Hepatocyte (in vitro differentiated cells): ENCODE results near the gene LYRM4. TPM values are rescaled to one million over a fixed set of nuclear protein-coding genes. Genes with fewer than 3 reads are reported as not detected.

Experiments
- DNase-seq: peaks from one replicate; pipeline ENCODE4 v3.0.0-alpha.2; 2016; ENCODE audit warnings: low spot score
- H2AFZ ChIP-seq: fragments of 200-600 bp; sonication (generic); 2 replicates; pipeline ENCODE4 v1.6.0; 2016; ENCODE audit warnings: antibody characterized with exemption, mild to moderate bottlenecking
- H3K27ac ChIP-seq: fragments of 200-600 bp; sonication (generic); 2 replicates; pipeline ENCODE4 v1.5.1; 2016; ENCODE audit warnings: mild to moderate bottlenecking
- H3K27me3 ChIP-seq: fragments of 200-600 bp; sonication (generic); 2 replicates; pipeline ENCODE4 v1.6.1; 2016
- H3K36me3 ChIP-seq: fragments of 200-600 bp; sonication (generic); replicated peaks from 2 replicates; pipeline ENCODE4 v1.5.1; 2016; ENCODE audit warnings: low read depth; ENCODE audit not compliant: insufficient read depth
- H3K4me1 ChIP-seq: fragments of 200-600 bp; sonication (generic); 2 replicates; pipeline ENCODE4 v1.5.1; 2016; ENCODE audit warnings: mild to moderate bottlenecking, moderate library complexity; ENCODE audit not compliant: insufficient read depth
- H3K4me2 ChIP-seq: fragments of 200-600 bp; sonication (generic); 2 replicates; pipeline ENCODE4 v1.6.0; 2016
- H3K4me3 ChIP-seq: fragments of 200-600 bp; sonication (generic); 2 replicates; pipeline ENCODE4 v1.5.1; 2016; ENCODE audit warnings: mild to moderate bottlenecking
- H3K79me2 ChIP-seq: fragments of 200-600 bp; sonication (generic); 2 replicates; pipeline ENCODE4 v1.6.0; 2017; ENCODE audit warnings: mild to moderate bottlenecking
- H3K9me2 ChIP-seq: fragments of 200-600 bp; sonication (generic); replicated peaks from 2 replicates; pipeline ENCODE4 v1.6.0; 2017; ENCODE audit warnings: mild to moderate bottlenecking; ENCODE audit not compliant: insufficient read depth
- H3K9me3 ChIP-seq: fragments of 200-600 bp; sonication (generic); 2 replicates; pipeline ENCODE4 v1.5.1; 2016; ENCODE audit warnings: low read depth, mild to moderate bottlenecking
- H4K20me1 ChIP-seq: fragments of 200-600 bp; sonication (generic); 2 replicates; pipeline ENCODE4 v1.6.0; 2016; ENCODE audit warnings: mild to moderate bottlenecking; ENCODE audit not compliant: insufficient read depth, poor library complexity, severe bottlenecking
- EZH2 ChIP-seq: fragments of 200-600 bp; sonication (generic); IDR thresholded peaks from 2 replicates; pipeline ENCODE4 v1.6.1; 2016; ENCODE audit warnings: antibody characterized with exemption, mild to moderate bottlenecking, borderline replicate concordance
- EZH2phosphoT487 ChIP-seq: fragments of 200-600 bp; sonication (generic); IDR thresholded peaks from one replicate; pipeline ENCODE4 v1.6.1; 2018; ENCODE audit warnings: antibody characterized with exemption, mild to moderate bottlenecking, low read depth, moderate library complexity; ENCODE audit not compliant: unreplicated experiment, severe bottlenecking
- WGBS: methylation state at CpG from one replicate; pipeline ENCODE4 v1.1.6; 2016; ENCODE audit warnings: low lambda C conversion rate; ENCODE audit errors: missing lambda C conversion rate; 5-methylcytosine and 5-hydroxymethylcytosine counted together
- polyA plus RNA-seq: library from polyadenylated mRNA; unstranded; fragments of >200 nt; fragmentation: Nextera tagmentation; extraction: Ambion mirVana; gene quantifications from 2 replicates; pipeline ENCODE4 v1.2.1, GENCODE V29; 2016
- total RNA-seq: library from RNA; depleted of rRNA; stranded (reverse); fragments of >200 nt; gene quantifications from 2 replicates; pipeline ENCODE4 v1.2.3, GENCODE V29; 2014
- TF ChIP-seq, protein P1 (sequence below): fragments of 200-600 bp; sonication (generic); IDR thresholded peaks from 2 replicates; pipeline ENCODE4 v1.5.1; 2016; ENCODE audit warnings: antibody characterized with exemption, mild to moderate bottlenecking; ENCODE audit not compliant: poor library complexity

The LYRM4 gene
- total and polyA plus RNA-seq, 2 experiments from 2014 or later = 20.5 to 22.9 TPM

DNA sequence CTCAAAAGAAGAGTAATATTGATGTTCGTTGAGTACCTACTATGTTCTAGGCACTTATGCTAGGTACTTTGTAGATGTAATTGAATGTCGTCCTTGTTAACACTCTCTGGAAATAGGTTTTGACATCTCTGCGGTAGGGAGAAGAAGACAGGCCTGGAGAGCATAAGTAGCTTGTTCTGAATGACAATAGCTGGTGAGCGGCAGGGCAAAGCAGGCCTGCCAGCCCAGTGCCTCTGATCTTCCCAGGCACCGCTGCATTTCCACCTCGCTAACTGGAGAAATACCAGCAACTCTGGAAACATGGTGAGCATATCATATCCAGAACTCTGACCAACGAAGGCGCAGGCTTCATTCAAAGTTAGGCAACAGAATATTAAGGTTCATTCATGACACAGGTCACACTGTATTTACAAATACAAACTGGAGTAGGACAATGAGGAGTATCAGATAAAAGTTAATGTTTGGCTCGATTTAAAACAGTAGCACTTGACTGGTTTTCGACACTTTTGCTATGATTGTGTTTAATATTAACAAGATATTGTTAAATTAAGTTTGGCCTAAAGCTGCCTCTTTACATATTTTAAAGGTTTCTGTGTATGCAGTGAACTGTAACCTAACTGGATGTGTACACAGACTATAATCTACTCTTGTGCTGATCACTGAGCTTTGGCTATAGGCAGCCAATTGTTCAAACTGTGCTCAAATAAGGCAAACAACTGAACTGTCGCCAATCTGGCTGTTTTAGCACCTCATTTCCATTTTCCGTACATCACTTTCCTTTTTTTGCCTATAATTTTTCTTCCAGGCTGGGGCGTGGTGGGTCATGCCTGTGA lies 121.5 kb downstream of the LYRM4 start:
- Histone ChIP-seq H3K4me2 (no peak overlapping the region), H3K79me2 (no peaks in the 10 kb centered on the region), H3K9me2 (no peaks in the 10 kb centered on the region), H3K9me3 (no peaks in the 10 kb centered on the region), H3K4me3 (no peak overlapping the region), H3K36me3 (no peaks in the 10 kb centered on the region), H2AFZ (no peak overlapping the region), H3K27me3 (no peaks in the 10 kb centered on the region), H3K4me1 (no peaks in the 10 kb centered on the region), H4K20me1 (no peaks in the 10 kb centered on the region), H3K27ac (no peak overlapping the region)
- DNase-seq = no peak
- WGBS = 75% methylated on average over 13 of the region's 13 CpGs
- TF ChIP-seq EZH2 (no peak), EZH2phosphoT487 (no peak)
- TF ChIP-seq, protein P1, sequence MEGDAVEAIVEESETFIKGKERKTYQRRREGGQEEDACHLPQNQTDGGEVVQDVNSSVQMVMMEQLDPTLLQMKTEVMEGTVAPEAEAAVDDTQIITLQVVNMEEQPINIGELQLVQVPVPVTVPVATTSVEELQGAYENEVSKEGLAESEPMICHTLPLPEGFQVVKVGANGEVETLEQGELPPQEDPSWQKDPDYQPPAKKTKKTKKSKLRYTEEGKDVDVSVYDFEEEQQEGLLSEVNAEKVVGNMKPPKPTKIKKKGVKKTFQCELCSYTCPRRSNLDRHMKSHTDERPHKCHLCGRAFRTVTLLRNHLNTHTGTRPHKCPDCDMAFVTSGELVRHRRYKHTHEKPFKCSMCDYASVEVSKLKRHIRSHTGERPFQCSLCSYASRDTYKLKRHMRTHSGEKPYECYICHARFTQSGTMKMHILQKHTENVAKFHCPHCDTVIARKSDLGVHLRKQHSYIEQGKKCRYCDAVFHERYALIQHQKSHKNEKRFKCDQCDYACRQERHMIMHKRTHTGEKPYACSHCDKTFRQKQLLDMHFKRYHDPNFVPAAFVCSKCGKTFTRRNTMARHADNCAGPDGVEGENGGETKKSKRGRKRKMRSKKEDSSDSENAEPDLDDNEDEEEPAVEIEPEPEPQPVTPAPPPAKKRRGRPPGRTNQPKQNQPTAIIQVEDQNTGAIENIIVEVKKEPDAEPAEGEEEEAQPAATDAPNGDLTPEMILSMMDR = no peak

GRCh38 chr6:5136851-5137250 lies 123.9 kb downstream of the LYRM4 start:
- no peaks in the 10 kb centered on the region for H3K9me2 ChIP-seq
- no peaks in the 10 kb centered on the region for H3K9me3 ChIP-seq
- no peak overlapping the region for H3K4me3 ChIP-seq
- no peak overlapping the region for H3K4me2 ChIP-seq
- H4K20me1 ChIP-seq = no peaks in the 10 kb centered on the region
- H3K4me1 ChIP-seq = no peaks in the 10 kb centered on the region
- WGBS = 96% methylated on average over 8 of the region's 8 CpGs
- no peak overlapping the region for H3K27ac ChIP-seq
- no peaks in the 10 kb centered on the region for H3K36me3 ChIP-seq
- TF ChIP-seq, protein P1 = no peak
- TF ChIP-seq EZH2phosphoT487 (no peak), EZH2 (no peak)
- no peaks in the 10 kb centered on the region for H3K27me3 ChIP-seq
- no peak overlapping the region for H2AFZ ChIP-seq
- H3K79me2 ChIP-seq = no peaks in the 10 kb centered on the region
- DNase-seq = no peak

GRCh38 chr6:5135788-5136376 lies 124.9 kb downstream of the LYRM4 start:
- Histone ChIP-seq H3K27ac (no peak overlapping the region), H3K4me1 (no peaks in the 10 kb centered on the region), H3K9me2 (no peaks in the 10 kb centered on the region), H3K79me2 (no peaks in the 10 kb centered on the region), H3K9me3 (no peaks in the 10 kb centered on the region), H3K4me2 (no peak overlapping the region), H3K36me3 (no peaks in the 10 kb centered on the region), H2AFZ (no peak overlapping the region), H3K27me3 (no peaks in the 10 kb centered on the region), H4K20me1 (no peaks in the 10 kb centered on the region), H3K4me3 (no peak overlapping the region)
- WGBS = 62% methylated on average over 9 of the region's 9 CpGs
- DNase-seq = no peak
- no peak for TF ChIP-seq EZH2
- TF ChIP-seq, protein P1 = peak; percentile 23
- TF ChIP-seq EZH2phosphoT487 = no peak
